Measurements from ENCODE around the gene IGSF21. TPM values are rescaled to one million over a fixed set of nuclear protein-coding genes. Genes with fewer than 3 reads are reported as not detected.

The IGSF21 gene
- polyA plus RNA-seq, 3 donors: not detected

GRCh38 chr1:18289597-18289996 lies 182.0 kb downstream of the IGSF21 start:
- H3K4me3 ChIP-seq (replicated peaks in 1 of 3; ENCODE audit: low read depth in 2 of 3, low read length in 3 of 3): no peak overlapping the region
- Mint-ChIP-seq H3K9me3 (peaks cover 0 to 3% (median 0%) of the 10 kb centered on the region in 7 donors), H3K4me1 (no peaks in the 10 kb centered on the region), H3K4me3 (no peak overlapping the region), H3K36me3 (no peaks in the 10 kb centered on the region), H3K27ac (no peak overlapping the region), H3K27me3 (ENCODE audit: low read depth in 3 of 3) (peaks cover 19 to 22% (median 22%) of the 10 kb centered on the region in 3 donors)
- TF ChIP-seq CTCF (IDR thresholded peaks at IDR 0.05): no peak
- no peak overlapping the region for H2AFZ ChIP-seq (ENCODE audit: insufficient read depth, low read depth, low read length, poor library complexity, severe bottlenecking)
- WGBS (ENCODE audit: insufficient coverage): no CpG with 5 or more reads among the region's 2 CpGs
- no peak overlapping the region for H3K4me2 ChIP-seq (replicated peaks; ENCODE audit: extremely low read depth, low read length, poor library complexity, severe bottlenecking)
- no peaks in the 10 kb centered on the region for H4K20me1 ChIP-seq (ENCODE audit: insufficient read depth, low read length)
- H3K4me1 ChIP-seq (ENCODE audit: control insufficient read depth in 1 of 2, insufficient read depth in 2 of 2, low read length in 2 of 2): no peaks in the 10 kb centered on the region
- peaks cover 0 to under 1% of the 10 kb centered on the region in 2 donors for H3K27me3 ChIP-seq (ENCODE audit: control insufficient read depth in 2 of 2, insufficient read depth in 2 of 2, low read length in 2 of 2)
- no peaks in the 10 kb centered on the region for H3K9me3 ChIP-seq (replicated peaks in 1 of 2; ENCODE audit: control insufficient read depth in 1 of 2, insufficient read depth in 1 of 2, low read length in 2 of 2)
- DNase-seq: no peak
- no peaks in the 10 kb centered on the region for H3K36me3 ChIP-seq (replicated peaks in 1 of 2; ENCODE audit: control insufficient read depth in 1 of 2, insufficient read depth in 2 of 2, low read length in 2 of 2)
- H3K79me2 ChIP-seq (ENCODE audit: insufficient read depth, low read length): no peaks in the 10 kb centered on the region
- H3K9ac ChIP-seq (ENCODE audit: insufficient read depth, low read length, poor library complexity, severe bottlenecking): no peak overlapping the region
- intact Hi-C loops (cut with micrococcal nuclease): no loop called here
- no peak overlapping the region for H3K27ac ChIP-seq (ENCODE audit: low read depth in 1 of 2, low read length in 2 of 2)

GRCh38 chr1:18290740-18291412 lies 183.3 kb downstream of the IGSF21 start:
- peaks cover 22 to 24% (median 24%) of the 10 kb centered on the region in 3 donors for H3K27me3 Mint-ChIP-seq (ENCODE audit: low read depth in 3 of 3)
- Histone ChIP-seq H3K4me2 (replicated peaks; ENCODE audit: extremely low read depth, low read length, poor library complexity, severe bottlenecking) (no peak overlapping the region), H3K9me3 (replicated peaks in 1 of 2; ENCODE audit: control insufficient read depth in 1 of 2, insufficient read depth in 1 of 2, low read length in 2 of 2) (no peaks in the 10 kb centered on the region), H4K20me1 (ENCODE audit: insufficient read depth, low read length) (no peaks in the 10 kb centered on the region), H3K27me3 (ENCODE audit: control insufficient read depth in 2 of 2, insufficient read depth in 2 of 2, low read length in 2 of 2) (peaks cover 0 to 10% of the 10 kb centered on the region in 2 donors), H3K36me3 (replicated peaks in 1 of 2; ENCODE audit: control insufficient read depth in 1 of 2, insufficient read depth in 2 of 2, low read length in 2 of 2) (no peaks in the 10 kb centered on the region), H3K4me3 (replicated peaks in 1 of 3; ENCODE audit: low read depth in 2 of 3, low read length in 3 of 3) (no peak overlapping the region), H3K27ac (ENCODE audit: low read depth in 1 of 2, low read length in 2 of 2) (no peak overlapping the region), H3K9ac (ENCODE audit: insufficient read depth, low read length, poor library complexity, severe bottlenecking) (no peak overlapping the region), H3K4me1 (ENCODE audit: control insufficient read depth in 1 of 2, insufficient read depth in 2 of 2, low read length in 2 of 2) (no peaks in the 10 kb centered on the region), H3K79me2 (ENCODE audit: insufficient read depth, low read length) (no peaks in the 10 kb centered on the region), H2AFZ (ENCODE audit: insufficient read depth, low read depth, low read length, poor library complexity, severe bottlenecking) (no peak overlapping the region)
- no peak for DNase-seq
- no peak for TF ChIP-seq CTCF (IDR thresholded peaks at IDR 0.05)
- H3K36me3 Mint-ChIP-seq: no peaks in the 10 kb centered on the region
- WGBS (ENCODE audit: insufficient coverage): 65% methylated on average over 24 of the region's 27 CpGs
- no peak overlapping the region for H3K27ac Mint-ChIP-seq
- intact Hi-C loops (cut with micrococcal nuclease): no loop called here
- H3K9me3 Mint-ChIP-seq: peaks cover 0 to 3% (median 0%) of the 10 kb centered on the region in 7 donors
- H3K4me3 Mint-ChIP-seq: no peak overlapping the region
- H3K4me1 Mint-ChIP-seq: no peaks in the 10 kb centered on the region
